Activated B cell treated with CpG ODN at 0.5 μM for 24 hours (primary cell): ENCODE measurements around the gene BICD1. TPM values are rescaled to one million over a fixed set of nuclear protein-coding genes. Genes with fewer than 3 reads are reported as not detected.

Experiments
- ATAC-seq: fragments of 200-7000 bp; cut with Tn5 transposase; one replicate; pipeline ENCODE4 v1.10.0; 2021; ENCODE audit warnings: low read depth, mild to moderate bottlenecking, moderate library complexity
- CTCF ChIA-PET: fragments of 350-600 bp; sonication (Branson Sonifier 250); formaldehyde crosslinking; loops from one replicate; lab custom pipeline; 2021; ENCODE audit warnings: antibody characterized with exemption; lab: Charles Lee
- POLR2A ChIA-PET: fragments of 350-600 bp; sonication (Branson Sonifier 250); formaldehyde crosslinking; loops from one replicate; lab custom pipeline; 2021; ENCODE audit warnings: antibody characterized with exemption; lab: Charles Lee
- DNase-seq: peaks from one replicate; pipeline ENCODE4 v3.0.0; 2022
- H3K27ac Mint-ChIP-seq: one replicate; pipeline ENCODE4 v1.8.0; 2020; ENCODE audit warnings: mixed read lengths
- H3K27me3 Mint-ChIP-seq: one replicate; pipeline ENCODE4 v1.8.0; 2021; ENCODE audit warnings: mixed read lengths
- H3K36me3 Mint-ChIP-seq: one replicate; pipeline ENCODE4 v1.8.0; 2021; ENCODE audit warnings: low read depth, mixed read lengths
- H3K4me1 Mint-ChIP-seq: one replicate; pipeline ENCODE4 v1.8.0; 2021; ENCODE audit warnings: mixed read lengths
- H3K4me3 Mint-ChIP-seq: one replicate; pipeline ENCODE4 v1.8.0; 2020; ENCODE audit warnings: mild to moderate bottlenecking, mixed read lengths
- H3K9me3 Mint-ChIP-seq: one replicate; pipeline ENCODE4 v1.8.0; 2020; ENCODE audit warnings: mixed read lengths
- CTCF ChIP-seq: fragments of 200-600 bp; IDR thresholded peaks from one replicate; pipeline ENCODE4 v1.8.0; 2022; ENCODE audit warnings: antibody characterized with exemption, mild to moderate bottlenecking
- intact Hi-C: fragments of 100-400 bp; cut with micrococcal nuclease; formaldehyde crosslinking; loops from one replicate; pipeline ENCODE4 v1.15.1; 2024
- total RNA-seq: library from RNA; stranded (reverse); gene quantifications from 2 replicates; pipeline ENCODE4 v1.2.3, GENCODE V29; 2022

The BICD1 gene
- total RNA-seq, 1 donor from 2014 or later: 67.6 TPM

GRCh38 chr12:32400866-32401265 is 294.2 kb downstream of the BICD1 start:
- POLR2A ChIA-PET: no interaction called here
- Mint-ChIP-seq H3K4me3 (no peak overlapping the region), H3K9me3 (no peaks in the 10 kb centered on the region), H3K4me1 (peaks cover 11% of the 10 kb centered on the region), H3K36me3 (peaks cover 2% of the 10 kb centered on the region), H3K27ac (no peak overlapping the region), H3K27me3 (peaks cover 8% of the 10 kb centered on the region)
- DNase-seq (no peak), ATAC-seq (no peak)
- intact Hi-C loops: no loop called here
- no peak for TF ChIP-seq CTCF
- CTCF ChIA-PET: no interaction called here

GRCh38 chr12:32402170-32402569 is 295.5 kb downstream of the BICD1 start:
- H3K4me1 Mint-ChIP-seq: peaks cover 11% of the 10 kb centered on the region
- intact Hi-C loops: no loop called here
- H3K36me3 Mint-ChIP-seq: peaks cover 2% of the 10 kb centered on the region
- H3K27me3 Mint-ChIP-seq: peaks cover 8% of the 10 kb centered on the region
- no peaks in the 10 kb centered on the region for H3K9me3 Mint-ChIP-seq
- TF ChIP-seq CTCF: no peak
- POLR2A ChIA-PET: no interaction called here
- H3K4me3 Mint-ChIP-seq: no peak overlapping the region
- DNase-seq: no peak
- H3K27ac Mint-ChIP-seq: no peak overlapping the region
- CTCF ChIA-PET: interaction anchor here (0.6 kb wide), 2 partner anchors 341 to 1752 kb away, joined by 3 to 4 read pairs; no protein-coding TSS in a partner anchor
- ATAC-seq: no peak

- ATAC-seq (no peak), DNase-seq (no peak)
- Mint-ChIP-seq H3K9me3 (no peaks in the 10 kb centered on the region), H3K36me3 (peaks cover 2% of the 10 kb centered on the region), H3K27ac (no peak overlapping the region), H3K4me3 (no peak overlapping the region), H3K4me1 (peaks cover 11% of the 10 kb centered on the region), H3K27me3 (peaks cover 8% of the 10 kb centered on the region)
- ChIA-PET CTCF (no interaction called here), POLR2A (no interaction called here)
- no peak for TF ChIP-seq CTCF
- intact Hi-C loops: no loop called here
These were observed 296.3 kb downstream of the BICD1 start for GRCh38 chr12:32402946-32403345.

- Mint-ChIP-seq H3K4me3 (no peak overlapping the region), H3K9me3 (no peaks in the 10 kb centered on the region), H3K36me3 (no peaks in the 10 kb centered on the region), H3K27me3 (peaks cover 5% of the 10 kb centered on the region), H3K27ac (no peak overlapping the region), H3K4me1 (no peaks in the 10 kb centered on the region)
- DNase-seq (no peak), ATAC-seq (no peak)
- CTCF ChIA-PET: no interaction called here
- intact Hi-C loops: no loop called here
- POLR2A ChIA-PET: no interaction called here
- no peak for TF ChIP-seq CTCF
These were observed 301.1 kb downstream of the BICD1 start for GRCh38 chr12:32407795-32408194.

- POLR2A ChIA-PET: no interaction called here
- Mint-ChIP-seq H3K27me3 (peaks cover 11% of the 10 kb centered on the region), H3K36me3 (no peaks in the 10 kb centered on the region), H3K4me1 (no peaks in the 10 kb centered on the region), H3K4me3 (no peak overlapping the region), H3K9me3 (no peaks in the 10 kb centered on the region), H3K27ac (no peak overlapping the region)
- CTCF ChIA-PET: no interaction called here
- no peak for TF ChIP-seq CTCF
- intact Hi-C loops: no loop called here
- no peak for DNase-seq
- no peak for ATAC-seq
These were observed 306.8 kb downstream of the BICD1 start for GRCh38 chr12:32413412-32413811.
